Dermis microvascular lymphatic vessel endothelial cell (primary cell): ENCODE data around the gene ERH. TPM values are rescaled to one million over a fixed set of nuclear protein-coding genes. Genes with fewer than 3 reads are reported as not detected.
"Not testable (repeated sequence)": the region's sequence is repeated elsewhere in the genome, so short reads cannot be mapped to it uniquely, and the experiment has no call there.

Experiments used
- DNase-seq, 2 donors: peaks; one replicate each; pipeline versions ENCODE4 v3.0.0 to v3.0.0-alpha.2; 2010; ENCODE audit warnings: low read depth in 2 of 2
- total RNA-seq: library from RNA; depleted of rRNA; stranded (reverse); fragments of >200 nt; gene quantifications from 2 replicates; pipeline ENCODE4 v1.2.1, GENCODE V29; 2014

ERH gene
- 160 and 224 TPM in 2 replicates for total RNA-seq

DNA sequence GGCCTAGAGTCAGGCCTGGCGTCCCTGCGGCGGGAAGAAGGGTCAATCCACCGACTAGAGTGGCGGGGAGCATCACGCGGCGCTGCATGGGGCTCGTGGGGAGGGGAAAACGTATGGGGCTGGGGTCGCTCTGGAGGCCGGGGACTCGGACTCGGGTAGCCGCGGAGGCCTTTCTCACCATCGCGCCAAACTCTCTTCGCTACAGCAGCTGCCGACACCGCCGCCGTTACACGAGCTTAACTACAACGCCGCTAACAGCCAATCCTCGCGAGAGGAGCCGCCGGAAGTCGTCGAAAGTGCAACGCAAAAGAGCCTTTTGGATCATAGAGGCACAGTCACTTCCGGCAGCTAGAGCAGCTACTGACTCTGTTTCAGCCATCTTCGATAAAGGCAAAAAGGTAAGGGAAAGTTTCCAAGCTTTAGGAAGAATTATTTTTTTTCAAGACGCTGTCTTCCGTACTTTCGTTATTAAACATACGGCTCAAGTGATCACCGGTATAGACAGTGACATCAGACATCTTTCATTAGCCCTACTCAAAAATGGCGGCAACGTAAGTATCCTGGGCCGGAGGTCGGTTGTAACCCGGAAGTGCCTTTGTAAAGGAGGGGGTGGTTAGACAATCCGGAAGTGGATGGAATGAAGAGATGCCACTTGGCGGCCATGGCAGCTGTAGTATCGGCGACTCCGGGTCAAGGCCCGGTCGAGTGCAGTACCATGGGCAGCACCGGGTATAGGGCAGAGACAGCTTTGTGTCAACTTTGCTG, at the start of gene ERH, which contains the start of gene SLC39A9:
Gene ERH, minus strand, starts transcription at position 247 of the 765 bp plus-strand sequence. Its CDS starts 66 bp downstream, at position 181.
Gene SLC39A9, plus strand, starts transcription at position 640 of the 765 bp plus-strand sequence. CDS start 678 bp downstream, outside the sequence.
- DNase-seq: peak; percentile 96 to 98

DNA sequence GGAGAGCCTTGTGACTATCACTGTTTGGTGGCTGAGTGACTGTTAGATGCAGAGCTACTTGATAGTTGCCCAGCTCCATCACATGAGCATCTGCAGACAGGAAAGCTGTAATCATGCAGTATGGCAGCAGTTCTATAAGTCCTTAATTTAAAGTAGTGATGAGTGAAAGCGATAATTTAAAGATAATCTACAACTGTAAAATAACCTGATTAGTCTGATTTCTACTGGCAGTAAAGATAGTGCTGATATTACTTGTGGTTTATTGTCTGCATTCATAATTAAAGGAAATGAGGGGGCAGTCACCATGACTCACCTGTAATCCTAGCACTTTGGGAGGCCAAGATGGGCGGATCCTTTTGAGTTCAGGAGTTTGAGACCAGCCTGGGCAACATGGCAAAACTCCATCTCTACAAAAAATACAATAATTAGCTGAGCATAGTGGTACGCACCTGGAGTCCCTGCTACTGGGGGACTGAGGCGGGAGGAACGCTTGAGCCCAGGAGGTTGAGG, 45.3 kb upstream of the ERH start:
- peak in 1 of 2 donors; percentile 2 for DNase-seq

DNA sequence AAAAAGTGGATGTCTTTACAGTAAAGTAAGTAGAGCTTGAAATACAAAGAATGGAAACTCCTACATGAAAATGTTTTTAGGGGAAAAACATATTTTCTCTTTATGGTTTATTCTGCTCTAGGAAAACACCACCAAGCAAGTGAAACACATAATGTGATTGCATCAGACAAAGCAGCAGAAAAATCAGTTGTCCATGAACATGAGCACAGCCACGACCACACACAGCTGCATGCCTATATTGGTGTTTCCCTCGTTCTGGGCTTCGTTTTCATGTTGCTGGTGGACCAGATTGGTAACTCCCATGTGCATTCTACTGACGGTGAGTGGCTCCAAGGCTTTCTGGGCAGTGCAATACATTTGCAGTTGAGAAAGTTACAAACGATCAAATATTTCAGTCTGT, 43.8 kb upstream of the ERH start:
- DNase-seq: no peak

DNA sequence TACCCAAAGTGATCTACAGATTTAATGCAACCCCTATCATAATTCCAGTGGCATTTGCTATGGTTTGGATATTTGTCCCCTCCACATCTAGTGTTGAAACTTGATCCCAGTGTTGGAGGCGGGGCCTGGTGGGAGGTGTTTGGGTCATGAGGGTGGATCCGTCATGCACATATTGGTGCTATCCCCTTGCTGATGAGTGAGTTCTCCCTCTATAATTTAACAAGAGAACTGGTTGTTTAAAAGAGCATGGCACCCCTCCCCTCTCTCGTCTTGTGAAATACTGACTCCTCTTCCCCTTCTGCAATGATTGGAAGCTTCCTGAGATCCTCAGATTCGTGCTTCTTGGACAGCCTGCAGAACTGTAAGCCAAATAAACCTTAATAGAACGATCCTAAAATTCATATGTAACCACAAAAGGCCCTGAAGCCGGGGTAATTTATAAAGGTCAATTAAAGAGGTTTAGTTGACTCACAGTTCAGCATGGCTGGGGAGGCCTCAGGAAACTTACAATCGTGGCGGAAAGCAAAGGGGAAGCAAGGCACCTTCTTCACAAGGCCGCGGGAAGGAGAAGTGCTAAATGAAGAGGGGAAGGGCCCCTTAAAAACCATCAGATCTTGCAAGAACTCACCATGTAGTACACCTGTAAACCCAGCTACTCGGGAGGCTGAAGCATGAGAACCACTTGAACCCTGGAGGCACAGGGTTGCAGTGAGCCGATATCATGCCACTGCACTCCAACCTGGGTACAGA, 41.6 kb upstream of the ERH start:
- DNase-seq: no peak

DNA sequence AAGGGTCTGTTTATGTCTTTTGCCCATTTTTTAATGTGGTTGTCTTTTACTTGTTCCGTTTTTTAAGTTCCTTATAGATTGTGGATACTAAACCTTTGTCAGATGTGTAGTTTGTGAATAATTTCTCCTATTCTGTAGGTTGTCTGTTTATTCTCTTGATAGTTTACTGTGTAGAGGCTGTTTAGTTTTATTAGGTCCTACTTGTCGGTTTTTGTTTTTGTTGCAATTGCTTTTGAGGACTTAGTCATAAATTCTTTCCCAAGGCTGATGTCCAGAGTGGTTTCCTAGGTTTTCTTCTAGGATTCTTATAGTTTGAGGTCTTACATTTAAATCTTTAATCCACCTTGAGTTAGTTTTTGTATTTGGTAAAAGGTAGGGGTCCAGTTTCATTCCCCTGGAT, 34.3 kb upstream of the ERH start:
- no peak for DNase-seq

DNA sequence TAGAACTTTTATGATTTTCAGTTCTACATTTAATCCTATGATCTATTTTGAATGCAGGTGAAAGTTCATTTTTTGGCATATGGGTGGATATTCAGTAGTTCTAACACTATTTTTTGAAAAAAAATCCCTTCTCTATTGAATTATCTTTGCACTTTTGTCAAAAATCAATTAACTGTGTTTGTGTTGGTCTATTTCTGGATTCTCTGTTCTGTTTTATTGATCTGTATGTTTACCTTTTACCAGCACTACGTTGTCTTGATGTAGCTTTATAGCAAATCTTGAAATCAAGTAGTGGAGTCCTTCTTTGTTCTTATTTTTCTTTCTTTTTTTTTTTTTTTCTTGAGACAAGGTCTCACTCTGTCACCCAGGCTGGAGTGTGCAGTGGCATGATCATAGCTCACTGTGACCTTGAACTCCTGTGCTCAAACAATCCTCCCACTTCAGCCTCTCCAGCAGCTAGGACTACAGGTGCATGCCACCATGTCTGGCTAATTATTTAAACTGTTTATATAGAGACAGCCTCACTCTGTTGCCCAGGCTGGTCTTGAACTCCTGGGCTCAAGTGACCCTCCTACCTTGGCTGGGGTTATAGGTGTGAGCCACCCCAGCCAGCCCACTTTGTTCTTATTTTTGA, 32.3 kb upstream of the ERH start:
- DNase-seq: no peak

DNA sequence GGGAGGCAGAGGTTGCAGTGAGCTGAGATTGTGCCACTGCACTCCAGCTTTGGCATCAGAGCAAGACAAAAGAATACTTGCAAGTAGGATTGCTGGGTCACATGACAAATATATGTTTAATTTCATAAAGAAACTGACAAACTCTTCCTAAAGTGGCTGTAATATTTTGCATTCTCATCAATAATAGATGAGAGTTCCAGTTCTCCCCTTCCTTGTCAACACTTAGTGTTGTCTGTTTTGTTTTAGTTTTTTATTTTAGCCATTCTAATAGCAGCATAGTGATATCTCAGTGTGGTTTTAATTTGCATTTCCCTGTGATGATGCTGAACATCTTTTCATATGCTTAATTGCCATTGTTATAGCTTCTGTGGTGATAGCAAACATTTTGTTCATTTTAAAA, 31.5 kb upstream of the ERH start:
- DNase-seq: no peak

DNA sequence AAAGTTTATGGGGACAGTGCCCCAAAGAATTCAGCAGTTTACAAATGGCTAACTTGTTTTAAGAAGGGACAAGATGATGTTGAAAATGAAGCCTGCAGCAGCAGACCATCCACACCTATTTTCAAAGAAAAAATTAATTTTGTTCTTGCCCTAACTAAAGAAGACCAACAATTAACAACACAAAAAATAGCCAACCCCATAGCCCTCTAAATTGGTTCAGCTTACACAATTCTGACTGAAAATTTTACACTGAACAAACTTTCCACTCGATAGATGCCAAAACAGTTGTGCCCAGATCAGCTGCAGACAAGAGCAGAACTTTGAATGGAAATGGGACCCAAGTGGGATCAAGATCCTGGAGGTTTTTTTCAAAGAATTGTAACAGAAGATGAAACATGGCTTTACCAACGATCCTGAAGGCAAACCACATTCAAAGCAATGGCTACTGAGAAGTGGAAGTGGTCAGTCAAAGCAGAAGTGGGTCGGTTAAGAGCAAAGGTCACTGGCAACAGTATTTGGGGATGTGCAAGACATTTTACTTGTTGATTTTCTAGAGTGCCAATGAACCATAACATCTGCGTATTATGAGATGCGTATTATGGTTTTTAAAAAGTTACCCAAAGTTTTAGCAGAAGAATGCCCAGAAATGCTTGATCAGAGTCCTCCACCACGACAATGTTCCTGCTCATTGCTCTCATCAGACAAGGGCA, 30.3 kb upstream of the ERH start:
- DNase-seq: no peak

DNA sequence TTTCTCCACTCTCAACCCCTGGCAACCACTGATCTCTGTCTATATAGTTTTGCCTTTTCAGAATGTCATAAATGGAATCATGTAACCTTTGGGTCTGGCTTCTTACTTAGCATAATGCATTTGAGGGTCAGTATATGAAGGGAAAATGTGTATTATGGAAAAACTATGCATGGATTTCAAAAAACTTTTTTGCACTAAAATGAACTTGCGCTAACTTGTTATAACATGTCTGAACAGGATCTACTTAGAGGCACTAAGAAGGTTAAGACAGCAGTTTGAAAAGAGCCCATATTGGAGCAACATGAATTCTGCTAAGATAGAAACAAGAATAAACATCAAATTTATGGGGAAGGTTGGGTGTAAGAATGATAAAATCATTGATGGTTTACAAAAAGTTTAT, 29.5 kb upstream of the ERH start:
- DNase-seq: no peak

DNA sequence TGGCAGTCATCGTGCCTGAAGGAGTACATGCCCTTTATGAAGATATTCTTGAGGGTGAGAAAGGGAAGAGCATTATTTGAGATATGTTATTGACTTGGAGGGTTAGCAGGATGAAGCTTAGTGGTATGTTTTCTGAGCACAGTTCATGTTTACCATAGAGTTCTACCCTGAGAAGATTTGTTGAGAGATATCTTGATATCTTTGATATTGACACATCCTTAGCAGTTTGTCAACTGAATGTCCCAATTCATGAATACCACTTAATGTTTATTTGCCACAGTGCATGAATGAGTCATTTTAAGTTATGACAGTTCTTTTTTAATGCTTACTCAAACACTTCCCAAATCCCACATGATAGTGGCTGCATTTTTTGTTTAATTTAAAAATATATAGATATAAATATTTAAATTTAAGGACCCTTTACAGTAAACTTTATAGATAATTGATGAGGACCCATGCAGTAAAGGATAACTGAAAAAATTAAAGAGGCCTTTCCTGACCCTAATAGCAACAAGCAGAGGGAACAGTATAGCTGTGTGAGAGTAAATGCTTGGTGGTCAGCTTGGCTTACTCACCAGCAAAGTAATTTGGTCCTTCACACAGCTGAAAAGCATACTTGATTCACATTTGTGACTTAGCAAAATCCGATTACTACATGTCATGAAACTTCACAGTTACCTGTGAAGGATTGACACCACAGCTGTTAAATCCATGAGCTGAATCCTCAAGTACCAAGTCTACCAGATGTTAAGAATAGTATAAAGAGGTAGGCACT, 26.2 kb upstream of the ERH start:
- no peak for DNase-seq

DNA sequence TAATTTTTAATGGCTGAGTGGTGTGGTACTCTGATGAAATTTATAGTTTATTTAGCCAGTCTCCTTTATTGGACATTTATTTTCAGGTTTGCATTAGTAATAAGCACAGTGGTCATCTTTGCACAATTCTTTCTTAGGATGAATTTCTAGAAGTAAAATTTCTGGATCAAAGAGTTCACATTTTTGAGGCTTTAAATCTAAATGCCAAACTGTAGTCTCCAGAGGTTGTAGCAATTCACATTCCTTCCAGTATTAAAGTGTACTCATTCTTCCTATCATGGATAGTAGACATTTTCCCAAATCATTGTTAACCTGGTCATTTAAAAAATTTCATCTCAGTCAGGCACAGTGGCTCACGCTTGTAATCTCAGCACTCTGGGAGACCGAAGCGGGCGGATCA, 25.2 kb upstream of the ERH start:
- DNase-seq: no peak

DNA sequence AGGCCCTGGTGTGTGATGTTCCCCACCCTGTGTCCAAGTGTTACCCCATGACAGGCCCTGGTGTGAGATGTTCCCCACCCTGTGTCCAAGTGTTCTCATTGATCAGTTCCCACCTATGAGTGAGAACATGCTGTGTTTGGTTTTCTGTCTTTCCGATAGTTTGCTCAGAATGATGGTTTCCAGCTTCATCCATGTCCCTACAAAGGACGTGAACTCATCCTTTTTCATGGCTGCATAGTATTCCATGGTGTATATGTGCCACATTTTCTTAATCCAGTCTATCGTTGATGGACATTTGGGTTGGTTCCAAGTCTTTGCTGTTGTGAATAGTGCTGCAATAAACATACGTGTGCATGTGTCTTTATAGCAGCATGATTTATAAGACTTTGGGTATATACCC, 18.0 kb upstream of the ERH start:
- not testable (repeated sequence) for DNase-seq

DNA sequence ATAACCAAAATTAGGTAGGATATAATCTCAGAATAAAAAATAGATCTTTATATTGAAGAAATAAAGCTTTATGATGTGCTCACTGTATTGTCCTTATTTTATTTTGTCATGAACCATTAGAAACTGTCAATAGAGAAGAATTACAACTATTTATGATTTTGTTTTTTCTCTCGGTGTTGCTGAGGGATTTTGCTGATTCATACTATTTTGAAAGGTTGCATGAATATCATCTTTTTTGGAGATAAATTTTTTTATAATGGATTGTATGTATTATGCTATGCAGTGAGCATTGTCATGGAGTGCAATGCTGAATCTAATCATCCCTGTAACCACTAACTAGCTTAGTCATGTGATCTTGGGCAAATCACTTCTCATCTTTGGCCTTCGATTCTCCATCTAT, 15.4 kb upstream of the ERH start:
- DNase-seq: no peak

DNA sequence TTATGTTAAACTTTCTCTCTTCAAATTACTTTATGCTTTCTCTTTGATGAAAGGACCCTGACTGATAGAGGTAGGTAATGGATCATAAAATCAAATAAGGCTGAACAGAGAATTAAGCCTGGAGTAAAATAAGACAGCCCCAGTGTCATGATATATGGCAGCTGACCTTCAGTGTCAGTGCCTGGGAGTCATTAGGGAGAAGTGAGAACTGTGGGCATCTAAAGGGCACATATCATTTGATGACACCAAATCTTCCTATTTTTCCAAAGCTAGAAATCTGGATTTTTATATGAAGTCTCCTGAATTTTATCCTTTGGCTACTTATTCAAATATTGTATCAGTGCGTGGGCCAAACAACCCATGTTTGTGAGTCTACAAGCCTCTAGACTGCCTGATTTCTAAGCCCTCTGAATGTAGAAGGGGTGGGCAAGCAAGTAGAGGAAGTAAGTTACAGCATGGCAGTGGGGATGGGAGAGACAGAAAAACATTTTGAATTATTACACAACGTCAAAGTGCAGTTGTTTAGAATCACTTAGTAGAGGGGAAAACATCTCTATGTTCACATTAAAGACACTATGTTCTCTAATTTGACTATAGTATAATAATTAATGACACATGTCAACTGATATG, 10.3 kb upstream of the ERH start:
- DNase-seq: no peak

DNA sequence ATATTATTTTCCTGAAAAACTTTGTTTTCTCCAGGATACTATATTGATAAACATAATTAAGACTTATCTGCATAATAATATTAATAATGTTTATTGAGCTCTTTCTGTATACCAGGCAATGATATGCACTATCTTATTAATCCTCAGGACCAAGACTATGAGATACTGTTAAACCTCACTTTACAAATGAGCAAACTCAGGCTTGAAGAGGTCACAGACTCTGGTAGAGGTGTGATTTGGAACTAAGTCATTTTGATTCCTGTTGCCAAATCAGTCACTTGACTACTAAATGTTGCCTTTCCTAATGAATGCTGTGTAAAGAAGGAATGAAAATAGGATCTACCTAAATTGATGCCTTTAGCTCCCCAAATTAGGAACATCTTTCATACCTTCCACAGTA, 7.7 kb upstream of the ERH start:
- no peak for DNase-seq

DNA sequence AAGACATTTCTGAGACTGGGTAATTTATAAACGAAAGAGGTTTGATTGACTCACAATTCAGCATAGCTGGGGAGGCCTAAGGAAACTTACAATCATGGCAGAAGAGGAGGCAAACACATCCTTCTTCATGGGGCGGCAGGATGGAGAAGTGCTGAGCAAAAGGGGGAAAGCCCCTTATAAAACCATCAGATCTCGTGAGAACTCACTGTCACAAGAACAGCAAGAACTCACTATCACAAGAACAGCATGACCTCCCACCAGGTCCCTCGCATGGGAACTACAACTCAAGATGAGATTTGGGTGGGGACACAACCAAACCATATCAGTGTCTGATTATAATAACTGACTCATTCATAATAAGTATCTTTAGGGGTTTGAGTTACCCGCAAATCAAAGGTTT, 6.8 kb upstream of the ERH start:
- DNase-seq: no peak

DNA sequence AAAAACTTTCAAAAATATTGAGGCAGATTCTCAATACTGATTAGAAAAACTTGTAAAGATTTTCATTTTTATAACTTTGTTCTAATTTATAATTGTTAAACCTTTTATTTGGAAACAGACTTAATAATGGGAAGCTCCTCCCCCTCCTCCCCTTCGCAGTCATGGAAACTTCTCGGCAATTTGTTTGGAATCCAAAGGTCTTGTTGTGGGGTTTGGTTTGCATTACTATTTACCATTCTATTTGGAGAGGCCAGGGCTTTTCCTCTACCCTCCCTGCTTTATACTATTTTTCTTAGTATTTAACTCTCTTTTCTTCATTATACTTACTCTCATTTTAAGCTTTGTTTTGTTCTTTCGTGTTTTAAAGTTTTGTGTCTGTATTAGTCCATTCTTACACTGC, 6.4 kb upstream of the ERH start:
- no peak for DNase-seq

DNA sequence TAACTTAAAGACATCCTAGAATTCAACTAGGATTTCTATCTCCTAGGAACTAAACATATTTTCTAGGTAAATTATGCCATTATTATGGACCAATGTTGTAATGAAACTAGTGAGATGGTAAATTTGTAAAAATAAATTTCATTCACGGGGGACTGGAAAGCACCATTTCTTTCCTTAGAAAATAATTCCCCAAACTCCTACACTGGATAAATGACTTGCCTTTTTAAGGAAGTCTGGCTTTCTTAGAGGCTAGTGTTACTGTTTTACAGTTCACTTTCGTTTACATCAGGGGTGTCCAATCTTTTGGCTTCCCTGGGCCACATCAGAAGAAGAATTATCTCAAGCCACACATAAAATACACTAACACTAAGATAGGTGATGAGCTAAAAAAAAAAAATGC, 3.7 kb upstream of the ERH start:
- DNase-seq: no peak

DNA sequence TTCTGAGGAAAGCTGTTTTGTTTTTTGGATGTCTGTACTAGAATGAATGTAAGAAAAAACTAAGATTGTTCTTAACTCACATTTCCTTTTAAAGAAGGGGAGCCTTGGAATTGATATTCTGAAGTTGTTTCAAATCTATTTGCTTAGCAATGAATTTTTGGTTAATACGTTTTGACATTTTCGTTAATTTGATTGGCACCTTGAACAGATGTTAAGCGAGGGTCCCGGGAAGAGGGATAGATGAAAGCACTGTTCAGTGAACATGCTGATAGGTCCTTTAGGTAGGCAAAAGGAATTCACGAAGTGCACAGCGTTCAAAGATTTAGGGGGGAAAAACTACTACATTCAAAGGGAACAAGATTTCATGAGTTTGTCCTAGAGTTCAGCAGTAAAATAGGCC, 2.1 kb upstream of the ERH start:
- no peak for DNase-seq

DNA sequence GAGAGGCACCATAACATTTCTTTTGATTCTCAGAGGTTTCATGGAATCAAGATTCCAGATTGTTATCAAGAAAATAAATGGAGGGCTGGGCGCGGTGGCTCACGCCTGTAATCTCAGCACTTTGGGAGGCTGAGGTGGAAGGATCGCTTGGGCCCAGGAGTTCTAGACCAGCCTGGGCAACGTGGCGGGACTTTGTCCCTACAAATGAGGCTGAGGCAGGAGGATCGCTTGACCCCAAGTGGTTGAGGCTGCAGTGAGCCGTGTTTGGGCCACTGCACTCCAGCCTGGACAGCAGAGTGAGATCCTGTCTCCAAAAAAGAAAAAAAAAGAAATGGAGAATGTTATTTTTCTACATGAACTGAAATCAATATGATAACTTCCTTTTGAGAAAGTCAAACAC, 1.7 kb upstream of the ERH start:
- no peak for DNase-seq
